ENCODE data around the gene ABCA8.
"Not testable (repeated sequence)": the region's sequence is repeated elsewhere in the genome, so short reads cannot be mapped to it uniquely, and the experiment has no call there.

Gene ABCA8

GRCh38 chr17:68955181-68955841, at the start of gene ABCA8:
TSS of gene ABCA8 (minus strand) at chr17:68955392. CDS start at chr17:68942034, 13,358 bp downstream.
- no peak for TF ChIP-seq CTCF (conservative IDR thresholded peaks at IDR 0.05)
- no peak within 1 kb of the TSS for H3K27ac ChIP-seq

GRCh38 chr17:69004759-69005158, 49.6 kb upstream of the ABCA8 start:
- H3K27ac ChIP-seq = not testable (repeated sequence)

GRCh38 chr17:68999743-69000142, 44.6 kb upstream of the ABCA8 start:
- H3K27ac ChIP-seq = not testable (repeated sequence)

GRCh38 chr17:68993112-68993511, 37.9 kb upstream of the ABCA8 start:
- no peak for TF ChIP-seq CTCF (conservative IDR thresholded peaks at IDR 0.05)
- H3K27ac ChIP-seq = no peak overlapping the region

- no peak for TF ChIP-seq CTCF (conservative IDR thresholded peaks at IDR 0.05)
- no peak overlapping the region for H3K27ac ChIP-seq
Measured at GRCh38 chr17:68987966-68988365, 32.8 kb upstream of the ABCA8 start.

GRCh38 chr17:68981288-68981687, 26.1 kb upstream of the ABCA8 start:
- TF ChIP-seq CTCF (conservative IDR thresholded peaks at IDR 0.05) = no peak
- no peak overlapping the region for H3K27ac ChIP-seq

GRCh38 chr17:68973098-68973846, 18.1 kb upstream of the ABCA8 start:
- H3K27ac ChIP-seq = no peak overlapping the region
- TF ChIP-seq CTCF (conservative IDR thresholded peaks at IDR 0.05) = no peak

- H3K27ac ChIP-seq = no peak overlapping the region
- peak; percentile 83 for TF ChIP-seq CTCF (conservative IDR thresholded peaks at IDR 0.05)
Measured at GRCh38 chr17:68972119-68972704, 17.0 kb upstream of the ABCA8 start.
